GM18519 (cell line): ENCODE measurements around the gene IZUMO4.

Experiments
- ATAC-seq: cut with Tn5 transposase; IDR thresholded peaks from one replicate; pipeline ENCODE4 v1.9.1; 2021; ENCODE audit warnings: mild to moderate bottlenecking, moderate library complexity; ENCODE audit not compliant: unreplicated experiment, low FRiP score

Gene IZUMO4

GRCh38 chr19:2058570-2059421 lies 37.9 kb upstream of the IZUMO4 start:
- ATAC-seq = no peak

GRCh38 chr19:2059422-2060201 lies 37.1 kb upstream of the IZUMO4 start:
- no peak for ATAC-seq

- ATAC-seq = peak; percentile 14
Measured at GRCh38 chr19:2060884-2061494, 35.7 kb upstream of the IZUMO4 start.

- peak; percentile 57 for ATAC-seq
Measured at GRCh38 chr19:2061495-2062388, 35.0 kb upstream of the IZUMO4 start.

- ATAC-seq = no peak
Measured at GRCh38 chr19:2062389-2062729, 34.4 kb upstream of the IZUMO4 start.

- no peak for ATAC-seq
Measured at GRCh38 chr19:2062770-2063169, 33.9 kb upstream of the IZUMO4 start.

- ATAC-seq = no peak
Measured at GRCh38 chr19:2063824-2064223, 32.9 kb upstream of the IZUMO4 start.

GRCh38 chr19:2064395-2064787 lies 32.3 kb upstream of the IZUMO4 start:
- no peak for ATAC-seq

- ATAC-seq = no peak
Measured at GRCh38 chr19:2064788-2065524, 31.8 kb upstream of the IZUMO4 start.

- ATAC-seq = no peak
Measured at GRCh38 chr19:2070436-2070827, 26.3 kb upstream of the IZUMO4 start.

- ATAC-seq = no peak
Measured at GRCh38 chr19:2070986-2071673, 25.6 kb upstream of the IZUMO4 start.

- ATAC-seq = no peak
Measured at GRCh38 chr19:2072757-2073551, 23.8 kb upstream of the IZUMO4 start.

GRCh38 chr19:2076526-2076944 lies 20.2 kb upstream of the IZUMO4 start:
- ATAC-seq = no peak

- ATAC-seq = no peak
Measured at GRCh38 chr19:2077398-2077797, 19.3 kb upstream of the IZUMO4 start.

GRCh38 chr19:2077833-2078619 lies 18.7 kb upstream of the IZUMO4 start:
- no peak for ATAC-seq

- no peak for ATAC-seq
Measured at GRCh38 chr19:2079076-2079864, 17.4 kb upstream of the IZUMO4 start.

GRCh38 chr19:2079865-2080301 lies 16.8 kb upstream of the IZUMO4 start:
- no peak for ATAC-seq
